8988T (cell line): ENCODE measurements around the gene DNM1.

ENCODE experiments used
- DNase-seq: peaks from one replicate; pipeline ENCODE4 v3.0.0; 2011

The DNM1 gene

GRCh38 chr9:128206484-128206883 is 3.3 kb downstream of the DNM1 start:
- DNase-seq, result no peak

GRCh38 chr9:128206916-128207910 is 4.0 kb downstream of the DNM1 start:
- no peak for DNase-seq

GRCh38 chr9:128208386-128208785 is 5.2 kb downstream of the DNM1 start:
- DNase-seq, result no peak

- no peak for DNase-seq
Measured at GRCh38 chr9:128208946-128209669, 5.9 kb downstream of the DNM1 start.

- DNase-seq, result no peak
Measured at GRCh38 chr9:128211186-128211980, 8.2 kb downstream of the DNM1 start.

- DNase-seq, result no peak
Measured at GRCh38 chr9:128211981-128212281, 8.8 kb downstream of the DNM1 start.

GRCh38 chr9:128213746-128214497 is 10.7 kb downstream of the DNM1 start:
- no peak for DNase-seq

- DNase-seq, result no peak
Measured at GRCh38 chr9:128214571-128215490, 11.7 kb downstream of the DNM1 start.

GRCh38 chr9:128215491-128216409 is 12.6 kb downstream of the DNM1 start:
- DNase-seq, result no peak

GRCh38 chr9:128216781-128217553 is 13.8 kb downstream of the DNM1 start:
- no peak for DNase-seq

GRCh38 chr9:128218172-128218517 is 15.0 kb downstream of the DNM1 start:
- no peak for DNase-seq

- peak; percentile 80 for DNase-seq
Measured at GRCh38 chr9:128218518-128219389, 15.6 kb downstream of the DNM1 start.

- no peak for DNase-seq
Measured at GRCh38 chr9:128219831-128220230, 16.7 kb downstream of the DNM1 start.

- no peak for DNase-seq
Measured at GRCh38 chr9:128222026-128222425, 18.8 kb downstream of the DNM1 start.

- DNase-seq, result no peak
Measured at GRCh38 chr9:128222880-128223670, 19.9 kb downstream of the DNM1 start.

GRCh38 chr9:128224877-128225276 is 21.7 kb downstream of the DNM1 start:
- DNase-seq, result no peak

GRCh38 chr9:128225770-128226411 is 22.7 kb downstream of the DNM1 start:
- DNase-seq, result no peak
